GM12865 (cell line): Measurements from ENCODE around the gene C17orf67.

Source experiments
- DNase-seq: peaks from one replicate; pipeline ENCODE4 v3.0.0; 2010; ENCODE audit warnings: low read depth
- H3K4me3 ChIP-seq: 2 replicates; pipeline ENCODE4 v1.5.1; 2011; ENCODE audit warnings: mild to moderate bottlenecking, low read depth, low read length, control low read depth
- TF ChIP-seq, protein P1 (sequence below): IDR thresholded peaks from 2 replicates; pipeline ENCODE4 v1.5.1; 2011; ENCODE audit warnings: low read length, control low read depth, low read depth, inconsistent platforms; ENCODE audit not compliant: insufficient read depth; ENCODE audit errors: missing control alignments

Gene C17orf67

DNA sequence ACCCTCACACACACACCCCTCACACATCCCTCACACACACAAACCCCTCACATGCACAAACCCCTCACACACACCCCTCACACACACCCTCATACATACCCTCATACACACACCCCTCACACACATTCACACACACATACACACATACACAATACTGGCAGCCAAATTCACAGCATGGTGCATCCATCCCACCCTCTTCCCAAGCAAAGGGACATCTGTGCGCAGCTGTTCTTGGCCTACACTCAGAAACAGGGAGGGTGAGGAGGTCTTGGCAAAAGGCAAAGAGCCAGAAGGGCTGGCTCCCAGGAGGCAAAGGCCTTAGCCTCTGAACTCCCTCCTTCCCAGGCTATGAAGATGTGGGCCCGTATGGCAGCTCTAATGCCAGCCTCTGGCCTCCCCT, 23.4 kb downstream of the C17orf67 start:
- no peak for DNase-seq
- TF ChIP-seq, protein P1, sequence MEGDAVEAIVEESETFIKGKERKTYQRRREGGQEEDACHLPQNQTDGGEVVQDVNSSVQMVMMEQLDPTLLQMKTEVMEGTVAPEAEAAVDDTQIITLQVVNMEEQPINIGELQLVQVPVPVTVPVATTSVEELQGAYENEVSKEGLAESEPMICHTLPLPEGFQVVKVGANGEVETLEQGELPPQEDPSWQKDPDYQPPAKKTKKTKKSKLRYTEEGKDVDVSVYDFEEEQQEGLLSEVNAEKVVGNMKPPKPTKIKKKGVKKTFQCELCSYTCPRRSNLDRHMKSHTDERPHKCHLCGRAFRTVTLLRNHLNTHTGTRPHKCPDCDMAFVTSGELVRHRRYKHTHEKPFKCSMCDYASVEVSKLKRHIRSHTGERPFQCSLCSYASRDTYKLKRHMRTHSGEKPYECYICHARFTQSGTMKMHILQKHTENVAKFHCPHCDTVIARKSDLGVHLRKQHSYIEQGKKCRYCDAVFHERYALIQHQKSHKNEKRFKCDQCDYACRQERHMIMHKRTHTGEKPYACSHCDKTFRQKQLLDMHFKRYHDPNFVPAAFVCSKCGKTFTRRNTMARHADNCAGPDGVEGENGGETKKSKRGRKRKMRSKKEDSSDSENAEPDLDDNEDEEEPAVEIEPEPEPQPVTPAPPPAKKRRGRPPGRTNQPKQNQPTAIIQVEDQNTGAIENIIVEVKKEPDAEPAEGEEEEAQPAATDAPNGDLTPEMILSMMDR: no peak
- no peak overlapping the region for H3K4me3 ChIP-seq

DNA sequence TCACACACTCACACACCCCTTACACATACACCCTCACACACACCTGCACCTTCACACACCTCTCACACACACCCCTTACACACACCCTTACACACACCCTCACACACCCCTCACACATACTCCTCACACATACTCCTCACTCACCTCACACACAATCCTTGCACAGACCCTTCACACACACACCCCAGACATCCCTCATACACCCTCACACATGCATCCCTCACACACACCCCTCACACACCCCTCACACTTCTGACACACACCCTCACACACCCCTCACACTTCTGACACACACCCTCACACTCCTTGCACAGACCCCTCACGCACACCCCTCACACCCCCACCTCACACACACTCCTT, 23.9 kb downstream of the C17orf67 start:
- TF ChIP-seq, protein P1: no peak
- no peak overlapping the region for H3K4me3 ChIP-seq
- DNase-seq: no peak

GRCh38 chr17:56809106-56809819, 24.5 kb downstream of the C17orf67 start:
- no peak for DNase-seq
- no peak overlapping the region for H3K4me3 ChIP-seq
- TF ChIP-seq, protein P1: no peak

GRCh38 chr17:56808503-56808902, 25.2 kb downstream of the C17orf67 start:
- TF ChIP-seq, protein P1: no peak
- DNase-seq: no peak
- no peak overlapping the region for H3K4me3 ChIP-seq

DNA sequence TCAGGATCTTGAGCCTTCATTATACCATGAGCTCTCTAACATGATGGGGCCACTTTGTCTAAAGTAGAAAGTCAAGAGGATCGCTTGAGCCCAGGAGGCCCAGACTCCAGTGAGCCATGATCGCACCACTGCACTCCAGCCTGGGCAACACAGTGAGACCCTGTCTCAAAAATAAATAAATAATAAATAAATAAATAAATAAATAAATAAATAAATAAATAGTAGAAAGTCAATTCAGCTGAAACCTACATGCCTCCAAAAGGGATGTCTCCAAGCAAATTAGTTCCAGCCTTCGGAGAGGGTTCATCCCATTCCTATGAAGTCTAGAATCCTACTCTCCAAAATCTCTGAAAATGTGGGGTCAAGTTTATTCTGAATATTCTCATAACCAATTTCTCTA, 26.0 kb downstream of the C17orf67 start:
- H3K4me3 ChIP-seq: no peak overlapping the region
- DNase-seq: no peak
- TF ChIP-seq, protein P1: no peak

DNA sequence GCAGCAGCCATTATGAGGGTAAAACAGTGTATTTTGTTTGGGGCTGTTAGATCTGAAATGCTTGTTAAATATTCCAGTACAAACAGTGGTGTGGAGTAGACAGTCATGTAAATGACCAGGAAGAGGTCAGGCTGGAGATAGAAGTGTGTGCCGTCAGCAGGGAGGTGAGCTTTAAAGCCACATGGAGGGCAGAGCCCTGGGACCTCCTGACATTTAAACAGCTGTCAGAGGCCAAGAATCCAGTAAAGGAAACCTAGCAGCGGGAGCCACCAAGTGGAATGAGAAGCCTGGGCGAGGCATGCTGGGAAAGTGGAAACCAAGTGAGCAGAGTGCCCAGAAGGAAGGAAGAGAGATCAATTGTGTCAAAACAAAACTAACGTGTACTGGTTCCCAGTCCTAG, 26.8 kb downstream of the C17orf67 start:
- DNase-seq: no peak
- H3K4me3 ChIP-seq: no peak overlapping the region
- TF ChIP-seq, protein P1: no peak

DNA sequence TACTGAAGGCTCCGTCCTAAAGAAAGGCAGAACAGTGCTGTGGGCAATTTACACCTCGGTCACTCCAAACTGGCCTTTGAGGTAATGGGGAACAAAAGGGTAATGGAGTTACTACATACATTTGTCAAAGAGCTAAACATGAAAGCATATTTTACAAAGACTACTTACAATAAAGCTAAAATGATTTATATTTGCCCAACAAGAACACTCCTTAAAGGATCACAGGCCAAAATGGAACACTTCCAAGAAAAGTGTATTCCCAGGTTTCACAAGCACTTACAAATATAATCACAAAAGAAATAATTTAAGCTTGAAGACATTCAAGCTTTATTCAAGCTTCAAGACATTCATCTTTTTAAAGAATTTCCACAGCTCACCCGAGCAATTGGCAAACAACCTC, 29.3 kb downstream of the C17orf67 start:
- H3K4me3 ChIP-seq: no peak overlapping the region
- DNase-seq: no peak
- TF ChIP-seq, protein P1: no peak
